ENCODE results near the gene GIMAP4.
A peak's percentile ranks its signal among the peaks of the same experiment; 100 is the strongest.
"Not testable (repeated sequence)": the region's sequence is repeated elsewhere in the genome, so short reads cannot be mapped to it uniquely, and the experiment has no call there.

Gene GIMAP4

DNA sequence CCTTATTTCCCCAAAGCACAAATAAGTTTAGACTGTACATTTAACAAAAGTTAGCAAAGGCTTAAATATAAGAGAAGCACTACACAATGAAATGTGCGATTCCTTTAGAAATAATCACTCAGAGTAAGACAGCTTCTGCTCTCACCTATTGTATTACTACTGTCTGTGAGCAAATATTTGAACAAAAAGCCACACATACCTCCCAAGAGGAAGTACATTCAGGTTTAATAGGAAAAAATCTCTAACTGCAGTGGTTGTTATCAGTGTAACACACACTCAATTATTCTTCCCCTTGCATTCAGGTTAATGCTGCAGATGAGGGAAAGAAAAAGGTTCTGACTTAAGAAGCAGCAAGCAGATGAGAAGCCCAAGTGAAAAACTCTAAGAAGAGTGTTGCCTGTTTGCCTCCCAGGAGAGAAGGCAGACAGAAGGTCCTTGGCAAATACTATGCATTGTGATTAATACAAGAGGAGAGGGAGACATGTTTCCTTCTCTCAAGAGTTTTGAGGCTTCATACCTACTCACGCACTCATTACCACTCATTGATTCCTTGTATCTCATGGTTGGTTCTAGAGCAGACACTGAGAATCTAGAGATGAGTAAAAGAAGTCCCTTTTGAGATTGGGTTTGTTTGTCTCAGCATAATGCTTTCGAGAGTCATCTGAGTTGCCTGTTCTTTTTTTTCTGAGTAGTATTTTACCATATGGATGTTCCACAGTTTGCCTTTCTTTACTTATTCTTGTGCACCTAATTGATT is 13.6 kb downstream of the GIMAP4 start:
- no peak for DNase-seq

DNA sequence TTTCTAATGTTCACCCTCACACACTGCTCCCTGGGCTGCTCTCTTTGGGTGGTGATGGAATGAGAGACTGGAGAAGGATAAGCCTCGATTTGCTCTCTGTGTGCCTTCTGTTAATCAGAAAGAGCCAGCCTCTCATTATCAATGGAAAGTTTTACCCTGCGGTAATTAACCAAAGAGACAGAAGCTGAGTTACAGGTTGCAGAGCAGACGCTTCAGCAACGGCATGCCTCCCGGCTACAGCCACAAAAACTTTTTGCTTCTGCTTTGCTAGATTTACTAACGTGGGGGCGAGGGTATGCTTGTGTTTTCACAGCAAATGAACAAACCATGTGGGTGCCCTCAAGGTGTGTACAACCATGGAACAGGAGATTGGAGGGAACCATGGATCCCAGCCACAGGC is 18.0 kb downstream of the GIMAP4 start:
- DNase-seq = no peak

DNA sequence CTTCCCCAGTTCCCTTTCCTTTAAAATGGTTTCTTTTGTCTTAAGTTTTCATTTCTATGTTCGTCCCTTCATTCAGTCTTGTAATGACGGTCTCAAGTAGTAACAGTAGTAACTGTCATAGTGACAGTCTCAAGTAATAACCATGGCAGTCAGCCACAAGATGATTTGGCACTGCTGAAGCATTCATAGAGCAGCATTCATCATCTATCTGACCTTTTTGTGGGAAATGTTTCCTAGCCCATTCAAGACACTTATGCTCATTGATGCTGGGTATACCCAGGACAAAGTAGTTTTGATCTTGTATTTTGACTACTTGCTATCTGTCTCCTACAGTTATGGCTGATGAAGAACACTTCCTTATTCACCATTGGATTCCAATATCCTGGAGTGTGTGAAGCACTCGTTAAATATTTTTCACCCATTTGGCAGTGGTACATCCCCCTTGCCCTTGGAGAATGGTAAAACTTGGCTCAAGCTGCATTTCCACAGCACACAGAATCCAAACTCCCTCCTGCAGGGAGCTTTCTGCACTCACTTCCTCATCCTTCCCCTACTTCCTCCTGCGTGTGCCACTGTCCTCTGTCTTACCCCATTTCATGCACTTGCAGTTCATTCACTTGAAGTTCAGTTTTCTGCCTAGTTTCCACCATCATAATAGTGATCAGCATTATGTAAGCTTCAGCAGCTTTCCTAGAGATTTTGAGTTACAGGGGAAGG is 19.0 kb downstream of the GIMAP4 start:
- no peak for DNase-seq

DNA sequence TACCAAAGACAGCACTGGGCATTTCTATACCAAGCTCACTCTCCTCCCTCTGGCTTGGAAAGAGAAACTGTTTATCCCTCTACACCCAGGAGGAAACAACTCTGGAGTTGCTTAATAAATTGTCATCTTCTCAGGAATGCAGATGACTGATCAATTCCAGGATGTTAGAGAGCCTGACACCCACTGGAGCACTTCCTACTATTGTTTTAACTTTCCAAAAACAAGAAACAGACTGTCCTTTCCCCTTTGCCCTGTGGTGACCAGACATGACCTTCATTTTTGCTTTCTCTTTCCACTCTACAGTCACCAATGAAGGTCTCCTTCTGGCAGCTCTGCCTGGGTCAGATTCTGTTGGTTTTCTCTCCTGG is 19.6 kb downstream of the GIMAP4 start:
- DNase-seq = no peak

DNA sequence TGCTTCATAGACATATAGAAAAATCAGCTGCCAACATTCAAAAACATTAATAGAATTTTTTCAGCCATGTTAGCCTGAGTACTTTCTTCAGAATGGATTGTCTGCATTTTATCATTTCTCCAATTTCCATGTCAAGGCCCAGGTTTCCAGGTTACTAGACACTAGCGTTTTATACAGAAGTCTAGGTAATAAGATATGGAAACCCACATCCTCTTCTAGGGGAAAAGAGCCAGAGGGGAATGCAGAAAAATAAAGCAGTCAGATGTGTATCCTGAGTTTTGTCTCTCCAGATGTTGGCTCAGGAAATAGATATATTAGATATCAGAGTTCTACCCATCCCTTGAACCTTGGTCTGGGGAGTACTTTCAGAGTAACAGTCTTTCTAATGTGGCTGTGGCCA is 20.4 kb downstream of the GIMAP4 start:
- no peak for DNase-seq

DNA sequence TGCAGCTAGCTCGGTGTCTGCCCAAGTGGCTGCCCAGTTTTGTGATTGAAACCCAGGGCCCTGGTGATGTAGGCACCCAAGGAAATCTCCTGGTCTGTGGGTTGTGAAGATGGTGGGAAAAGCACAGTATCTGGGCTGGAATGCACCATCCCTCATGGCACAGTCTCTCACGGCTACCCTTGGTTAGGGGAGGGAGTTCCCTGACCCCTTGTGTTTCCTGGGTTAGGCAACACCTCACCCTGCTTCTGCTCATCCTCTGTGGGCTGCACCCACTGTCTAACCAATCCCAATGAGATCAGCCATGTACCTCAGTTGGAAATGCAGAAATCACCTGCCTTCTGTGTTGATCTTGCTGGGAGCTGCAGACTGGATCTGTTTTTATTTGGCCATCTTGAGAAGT is 27.6 kb downstream of the GIMAP4 start:
- DNase-seq = no peak

DNA sequence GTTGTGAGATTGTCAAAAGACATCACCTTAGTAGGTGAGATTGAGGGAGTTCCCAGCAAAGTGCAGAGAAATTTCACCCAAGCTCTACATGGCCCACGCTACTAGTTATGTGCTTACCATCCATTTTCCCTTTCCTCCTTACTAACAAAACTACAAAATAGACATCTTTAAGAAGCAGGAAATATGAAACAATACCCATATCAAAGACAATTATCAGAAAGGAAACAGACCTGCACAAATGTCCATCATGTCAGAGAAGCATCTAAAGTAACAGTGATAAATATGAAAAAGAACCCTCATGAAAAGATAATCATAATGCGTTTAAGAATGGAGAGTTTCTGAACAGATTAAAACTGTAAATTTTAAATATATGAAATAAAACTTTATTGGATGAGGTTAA is 28.2 kb downstream of the GIMAP4 start:
- DNase-seq = no peak

DNA sequence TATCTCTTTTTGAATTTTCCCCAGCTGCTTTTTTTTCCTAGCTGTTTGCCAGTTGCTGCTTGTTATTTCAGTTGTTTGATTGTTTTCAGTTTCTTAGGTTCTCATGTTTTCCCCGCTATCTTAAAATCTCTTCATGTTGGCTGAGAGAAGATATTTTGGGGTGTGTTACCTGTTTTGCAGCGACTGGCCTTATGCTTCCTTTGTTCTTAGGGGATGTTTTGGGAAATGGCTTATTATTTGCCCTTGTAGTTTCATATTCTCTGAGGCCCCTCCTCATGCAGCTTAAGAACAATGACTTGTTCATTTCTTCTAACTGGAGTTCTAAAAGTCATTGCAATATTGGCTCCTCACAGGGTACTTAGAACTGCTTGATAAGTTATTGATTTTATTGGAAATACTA is 36.4 kb downstream of the GIMAP4 start:
- not testable (repeated sequence) for DNase-seq

DNA sequence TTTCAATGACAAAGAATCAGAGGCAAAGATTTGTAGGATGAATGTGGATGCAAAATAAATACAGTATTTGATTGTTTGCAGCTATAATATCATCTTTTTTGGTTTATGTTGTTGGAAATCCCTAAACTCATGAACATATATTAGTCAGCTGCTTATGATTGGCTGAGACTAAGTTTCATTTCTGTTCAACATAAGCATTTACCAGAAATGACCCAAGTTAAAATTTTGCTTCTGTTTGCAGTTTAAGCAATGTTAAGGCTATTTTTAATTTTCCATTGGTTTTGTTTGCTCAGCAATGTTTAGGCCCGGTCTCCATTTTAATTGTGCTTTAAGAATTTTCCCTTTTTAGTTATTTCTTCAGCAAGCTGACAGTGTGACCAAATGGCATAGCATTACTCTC is 43.0 kb downstream of the GIMAP4 start:
- DNase-seq = peak; percentile 13

DNA sequence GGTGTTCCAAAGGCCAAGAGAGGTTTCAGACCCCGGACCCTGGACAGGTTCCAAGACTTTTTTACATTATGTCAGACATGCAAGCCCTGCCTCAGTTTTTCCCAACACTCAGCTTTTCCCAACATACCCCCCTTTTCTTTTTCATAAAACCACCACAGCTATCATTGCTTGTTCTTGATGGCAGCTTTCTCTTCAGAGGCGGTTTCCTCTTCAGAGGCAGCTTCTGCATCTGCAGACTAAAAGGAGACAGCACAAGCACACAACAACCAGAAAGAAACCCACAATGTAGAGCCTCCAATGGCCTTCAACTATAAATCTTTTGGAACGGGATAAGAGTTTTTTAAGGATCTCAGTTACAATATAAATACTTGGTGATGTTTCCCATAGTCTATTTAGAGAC is 45.7 kb downstream of the GIMAP4 start:
- DNase-seq = no peak

DNA sequence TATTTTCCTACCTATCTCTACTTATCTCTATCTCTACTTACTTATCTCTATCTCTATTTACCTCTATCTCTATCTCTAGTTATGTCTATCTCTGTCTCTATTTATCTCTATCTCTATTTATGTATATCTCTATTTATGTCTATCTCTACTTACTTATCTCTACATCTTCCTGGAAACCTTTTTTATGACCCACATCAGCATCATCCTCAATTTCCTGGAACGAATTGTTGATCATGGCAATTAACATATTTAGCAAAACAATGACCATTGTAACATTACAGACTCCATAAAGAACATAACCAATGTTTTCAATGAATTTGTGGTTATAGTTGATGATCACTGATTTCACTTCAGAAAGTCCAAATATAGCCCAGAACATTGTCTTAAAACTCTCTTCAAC is 46.7 kb downstream of the GIMAP4 start:
- no peak for DNase-seq

DNA sequence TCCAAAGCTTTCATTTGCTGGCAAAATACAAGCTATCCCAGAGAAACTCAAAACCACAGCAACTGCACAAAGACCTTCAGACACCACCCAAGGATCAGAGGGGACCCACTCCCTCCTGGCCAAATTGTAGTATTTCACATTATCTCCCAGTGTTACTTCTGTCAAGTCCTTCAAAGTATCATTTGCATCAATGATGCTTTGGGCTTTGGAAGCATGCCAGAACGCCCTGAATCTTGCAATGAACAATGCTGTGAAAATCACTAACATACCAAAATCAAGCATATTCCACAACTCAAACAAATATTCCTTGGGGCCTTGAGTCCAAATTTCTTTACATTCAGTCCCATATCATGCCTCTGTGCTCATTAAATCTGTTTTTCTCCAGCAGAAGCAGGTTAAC is 47.2 kb downstream of the GIMAP4 start:
- not testable (repeated sequence) for DNase-seq

DNA sequence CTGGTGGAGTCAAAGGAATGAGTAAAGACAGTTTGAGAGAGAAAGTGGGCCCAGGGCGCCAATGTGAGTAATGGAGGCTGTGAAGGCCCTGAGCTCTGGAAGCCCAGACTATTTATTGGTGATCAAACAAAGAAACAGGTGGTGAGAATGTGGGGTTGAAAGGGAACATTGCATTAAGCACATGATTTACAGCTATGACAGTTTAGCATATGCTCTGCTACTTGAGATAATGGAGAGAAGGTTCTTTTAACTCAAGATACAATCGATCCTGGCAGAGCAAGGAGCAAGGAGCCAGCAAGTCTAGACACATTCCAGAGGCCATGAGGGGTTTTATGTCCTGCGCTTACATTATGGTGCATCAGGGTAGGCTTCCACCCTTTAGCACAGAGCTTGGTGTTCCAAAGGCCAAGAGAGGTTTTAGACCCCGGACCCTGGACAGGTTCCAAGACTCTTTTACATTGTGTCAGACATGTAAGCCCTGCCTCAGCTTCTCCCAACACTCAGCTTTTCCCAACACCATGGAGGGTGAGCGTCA is 48.1 kb downstream of the GIMAP4 start:
- not testable (repeated sequence) for DNase-seq

DNA sequence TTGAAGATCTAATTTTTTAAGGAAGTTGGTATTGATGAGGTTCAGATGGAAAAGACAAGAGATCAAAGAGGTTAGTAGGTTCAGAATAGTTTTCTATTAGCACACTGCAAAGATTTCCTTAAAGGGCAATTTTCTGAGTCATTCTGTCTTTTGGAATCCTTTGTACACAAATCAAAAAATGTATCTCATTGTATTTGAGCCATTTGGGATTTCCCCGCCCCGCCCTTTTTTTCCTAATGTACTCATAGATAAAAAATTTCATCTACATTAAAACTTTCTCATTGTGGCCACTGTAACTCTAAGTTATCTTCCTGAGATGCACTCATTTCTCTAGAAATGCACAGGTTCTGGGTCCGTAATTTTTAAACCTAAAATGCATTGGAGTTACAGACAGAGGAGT is 52.9 kb downstream of the GIMAP4 start:
- DNase-seq = no peak

DNA sequence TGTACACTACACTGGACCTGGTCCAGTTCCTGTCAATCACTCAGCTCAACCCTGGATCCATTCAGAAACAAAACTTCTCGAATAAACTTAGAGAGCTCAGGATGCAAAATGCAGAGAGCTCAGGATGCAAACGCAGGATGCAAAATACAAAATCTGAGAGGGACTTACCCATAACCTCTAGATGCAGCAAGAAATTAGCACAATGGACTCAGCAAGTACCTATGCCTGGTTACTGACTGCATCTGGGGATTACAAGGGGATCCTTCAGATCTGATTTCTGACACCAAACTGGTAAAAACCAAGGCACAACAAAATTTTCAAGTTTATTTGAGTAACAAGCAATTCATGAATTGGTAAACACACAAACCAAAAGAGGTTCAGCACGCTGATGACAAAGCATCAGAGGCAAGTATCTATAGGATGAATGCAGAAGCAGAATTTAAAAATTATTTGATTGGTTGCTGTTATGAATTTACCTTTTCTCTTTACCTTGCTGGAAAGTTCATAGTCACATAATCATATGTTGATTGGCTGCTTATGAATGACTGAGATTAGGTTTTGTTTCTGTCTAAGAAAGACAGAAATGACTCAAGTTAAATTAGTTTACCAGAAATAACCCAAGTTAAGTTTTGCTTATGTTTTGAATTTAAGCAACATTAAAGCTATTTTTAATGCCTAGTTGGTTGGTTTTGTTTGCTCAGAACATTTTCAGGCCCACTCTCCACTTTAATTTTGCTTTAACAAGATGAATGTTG is 53.6 kb downstream of the GIMAP4 start:
- DNase-seq = peak; percentile 45

DNA sequence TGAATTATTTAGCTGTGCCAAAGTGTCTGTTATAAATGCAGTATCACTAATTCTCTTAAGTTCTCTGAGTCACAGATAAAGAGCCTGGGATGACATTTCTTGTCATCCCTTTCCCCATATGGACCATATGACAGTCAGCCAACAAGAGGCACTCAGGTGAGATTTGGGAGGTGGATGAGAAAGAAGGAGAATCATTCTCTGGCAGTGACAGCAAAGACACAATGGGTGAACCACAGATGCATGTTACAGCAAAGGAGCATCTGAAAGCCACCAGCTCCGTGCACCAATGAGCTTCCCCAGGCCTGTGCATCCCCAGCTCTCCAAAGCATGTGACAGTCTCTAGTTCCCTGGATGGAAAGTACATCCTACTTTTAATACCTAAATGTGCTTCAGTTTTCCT is 54.2 kb downstream of the GIMAP4 start:
- DNase-seq = peak; percentile 44
